ENCODE measurements around the gene CFTR.

- TF ChIP-seq CTCF (IDR thresholded peaks at IDR 0.05; ENCODE audit: low read depth, low read length) = no peak
- no peak for TF ChIP-seq EZH2phosphoT487 (IDR thresholded peaks at IDR 0.05; ENCODE audit: low read depth)
These were observed 151.2 kb downstream of the CFTR start for GRCh38 chr7:117630907-117631564.

All from OCI-LY3 (cell line).